Measurements from ENCODE around the gene APMAP.

GRCh38 chr20:24914388-24915241 lies 77.9 kb downstream of the APMAP start:
- TF ChIP-seq CEBPB (IDR thresholded peaks at IDR 0.05) (no peak), RAD21 (IDR thresholded peaks at IDR 0.05; ENCODE audit: low read depth) (no peak), REST (IDR thresholded peaks at IDR 0.05; ENCODE audit: low read depth) (no peak), USF1 (IDR thresholded peaks at IDR 0.05) (no peak), FOXM1 (IDR thresholded peaks at IDR 0.05; ENCODE audit: borderline replicate concordance, low read depth) (no peak), ZBTB7A (IDR thresholded peaks at IDR 0.05; ENCODE audit: low read depth) (no peak), TAF1 (IDR thresholded peaks at IDR 0.05; ENCODE audit: low read depth) (no peak), EP300 (IDR thresholded peaks at IDR 0.05; ENCODE audit: borderline replicate concordance) (no peak), YY1 (IDR thresholded peaks at IDR 0.05; ENCODE audit: low read depth) (no peak)

Data from Ishikawa (cell line).